ENCODE data around the gene MAPK6.
"Not testable (repeated sequence)": the region's sequence is repeated elsewhere in the genome, so short reads cannot be mapped to it uniquely, and the experiment has no call there.

The MAPK6 gene

DNA sequence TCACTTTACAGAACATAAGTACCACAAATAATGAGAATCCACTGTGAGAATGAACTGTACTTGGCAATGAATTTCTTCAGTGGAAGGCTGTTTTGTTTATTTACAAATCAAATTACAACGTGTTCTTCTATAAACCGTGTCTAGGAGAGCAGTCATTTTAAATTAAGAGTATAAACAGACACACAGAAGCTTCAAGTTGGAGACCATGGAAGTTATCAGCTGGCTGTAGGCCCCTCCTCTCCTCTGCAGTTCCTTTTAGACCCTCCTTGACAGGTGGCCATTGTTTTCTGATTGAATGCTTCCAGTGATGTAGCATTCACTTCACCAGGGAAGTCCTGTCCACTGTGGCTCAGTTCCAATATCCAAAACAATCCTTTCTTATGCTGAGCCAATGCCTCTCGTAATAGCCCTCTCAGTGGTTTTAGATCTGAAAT lies 7.3 kb upstream of the MAPK6 start:
- no peak for DNase-seq

DNA sequence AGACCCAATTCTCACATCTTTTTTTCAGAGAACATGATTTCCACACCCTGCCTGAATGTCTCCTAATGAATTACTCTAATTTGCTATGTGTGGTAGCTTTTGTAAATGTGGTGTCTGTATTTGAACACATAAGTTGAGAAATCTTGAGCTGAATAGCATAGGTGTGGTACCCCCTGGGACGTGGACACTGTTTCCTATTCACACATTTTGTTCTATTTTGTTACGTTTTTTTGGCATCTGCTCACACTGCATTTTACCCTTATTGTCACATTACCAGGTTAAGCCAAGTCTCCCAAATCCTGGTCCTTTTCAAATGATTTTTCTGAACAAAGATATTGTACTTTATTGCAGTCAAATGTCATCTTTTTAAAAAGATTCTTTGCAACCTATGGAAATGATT lies 6.8 kb upstream of the MAPK6 start:
- no peak for DNase-seq

DNA sequence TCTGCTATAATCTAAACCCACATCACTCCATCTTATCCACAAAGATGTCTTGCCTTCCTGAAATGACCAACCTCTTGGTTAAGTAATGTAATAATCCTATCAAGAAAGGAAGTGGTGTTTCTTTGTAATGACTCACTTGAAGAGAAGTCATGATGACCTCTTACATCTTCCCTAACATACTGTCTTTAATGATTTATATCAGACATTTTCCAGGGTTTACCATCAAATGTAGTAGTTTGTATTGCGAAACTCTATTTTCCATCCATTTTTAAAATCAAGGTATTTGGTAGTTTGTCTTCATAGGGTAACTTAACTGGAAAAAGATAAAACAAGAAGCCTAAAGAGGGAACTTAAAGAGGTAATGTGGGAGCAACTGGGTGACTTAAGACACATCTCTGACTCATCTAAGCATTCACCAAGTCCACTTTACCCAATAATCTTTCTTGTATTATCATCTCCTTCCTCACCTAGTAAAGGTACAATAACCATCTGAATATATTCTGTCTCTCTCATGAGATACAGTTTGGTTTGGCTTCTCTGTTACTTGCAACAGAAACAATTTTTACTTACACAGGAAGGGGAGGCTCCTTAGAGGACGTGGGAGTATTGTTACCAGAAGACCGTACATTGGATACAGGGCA lies 5.7 kb upstream of the MAPK6 start:
- DNase-seq, result no peak

DNA sequence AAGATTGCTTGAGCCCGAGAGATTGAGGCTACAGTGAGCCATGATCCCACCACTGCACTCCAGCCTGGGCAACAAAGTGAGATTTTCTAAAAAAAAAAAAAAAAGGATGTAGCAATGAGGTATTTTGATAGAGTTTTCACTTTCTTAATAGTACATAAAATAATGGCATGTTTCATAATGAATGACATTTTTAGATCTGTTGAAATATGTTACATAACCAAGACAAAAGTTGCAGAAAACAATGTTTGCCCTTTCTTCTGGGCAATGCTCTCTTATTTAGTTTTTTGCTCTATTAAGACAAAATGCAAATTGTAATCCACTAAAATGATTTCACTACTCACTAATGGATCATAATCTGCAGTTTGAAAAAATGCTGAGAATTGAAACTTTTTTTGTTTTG lies 4.4 kb upstream of the MAPK6 start:
- no peak for DNase-seq

DNA sequence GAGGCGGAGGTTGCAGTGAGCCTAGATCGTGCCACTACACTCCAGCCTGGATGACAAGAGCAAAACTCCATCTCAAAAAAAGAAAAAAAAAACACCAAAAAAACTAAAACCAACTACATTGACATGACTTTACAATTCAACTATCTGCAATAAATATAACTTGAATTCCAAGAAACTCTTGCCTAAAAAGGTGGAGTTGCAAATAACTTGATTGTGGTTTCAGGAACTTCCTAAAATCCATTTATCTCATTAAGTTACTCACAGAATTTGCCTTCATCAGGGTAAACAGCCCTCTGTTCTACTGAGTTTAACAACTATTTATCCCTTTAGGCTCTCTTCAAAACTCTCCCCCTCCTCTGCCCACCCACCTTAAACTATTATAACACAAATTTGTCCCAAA lies 2.7 kb upstream of the MAPK6 start:
- DNase-seq, result no peak

DNA sequence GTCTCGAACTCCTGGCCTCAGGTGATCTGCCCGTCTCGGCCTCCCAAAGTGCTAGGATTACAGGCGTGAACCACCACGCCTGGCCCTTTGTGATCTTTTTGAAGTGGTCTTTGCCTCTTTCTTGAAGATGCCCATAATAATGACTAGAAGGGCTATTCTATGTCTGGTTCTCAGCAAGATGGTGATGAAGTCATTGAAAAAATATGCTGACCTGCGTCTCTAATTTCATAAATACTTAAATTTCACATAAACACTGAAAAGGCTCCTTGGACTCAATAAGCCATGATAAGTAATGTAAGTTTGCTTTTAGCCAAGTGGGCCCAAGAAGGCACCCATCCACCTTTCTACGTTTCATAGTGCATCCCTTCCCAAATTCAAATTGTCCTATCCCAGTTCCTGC lies 775 bp upstream of the MAPK6 start:
- no peak for DNase-seq

DNA sequence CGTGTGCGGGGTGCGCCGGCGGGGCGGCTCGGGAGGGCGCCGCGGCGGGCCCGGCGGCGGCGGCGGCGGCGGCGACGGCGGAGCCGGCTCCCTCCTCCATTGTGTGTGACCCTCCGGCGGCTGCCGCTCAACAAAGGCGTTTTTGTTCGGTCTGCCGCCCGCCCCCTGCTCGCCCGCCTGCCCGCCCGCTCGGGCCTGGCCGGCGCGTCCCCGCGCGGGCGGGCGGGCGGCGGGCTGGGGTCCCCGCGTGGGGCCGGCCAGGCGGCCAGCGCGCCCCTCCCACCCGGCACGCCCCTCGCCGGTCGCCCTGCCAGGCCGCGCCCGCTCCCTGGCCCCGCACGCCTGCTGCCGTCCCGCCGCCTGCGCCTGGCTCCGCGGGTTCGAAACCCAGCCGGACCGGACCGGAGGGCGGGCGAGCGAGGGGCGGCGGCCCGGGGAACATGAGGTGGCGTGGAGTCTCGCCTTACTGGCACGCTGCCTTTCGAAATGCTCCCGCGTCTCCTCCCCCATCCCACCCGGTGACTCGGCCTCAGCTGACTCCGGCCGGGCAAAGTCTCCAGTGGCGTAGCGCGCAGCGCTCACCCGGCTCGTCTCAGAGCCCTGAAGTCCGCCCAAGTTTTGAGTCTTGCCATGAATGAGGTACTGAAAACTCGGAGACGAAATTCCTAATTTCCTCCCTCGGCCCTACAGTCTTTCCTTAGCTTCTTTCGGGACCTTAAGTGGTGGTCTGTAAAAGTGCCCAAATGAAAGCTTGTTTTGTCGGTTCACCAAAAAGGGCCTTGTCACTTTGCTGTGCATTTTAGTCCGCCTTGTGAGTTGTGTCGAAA lies 588 bp downstream of the MAPK6 start:
- peak; percentile 85 for DNase-seq

DNA sequence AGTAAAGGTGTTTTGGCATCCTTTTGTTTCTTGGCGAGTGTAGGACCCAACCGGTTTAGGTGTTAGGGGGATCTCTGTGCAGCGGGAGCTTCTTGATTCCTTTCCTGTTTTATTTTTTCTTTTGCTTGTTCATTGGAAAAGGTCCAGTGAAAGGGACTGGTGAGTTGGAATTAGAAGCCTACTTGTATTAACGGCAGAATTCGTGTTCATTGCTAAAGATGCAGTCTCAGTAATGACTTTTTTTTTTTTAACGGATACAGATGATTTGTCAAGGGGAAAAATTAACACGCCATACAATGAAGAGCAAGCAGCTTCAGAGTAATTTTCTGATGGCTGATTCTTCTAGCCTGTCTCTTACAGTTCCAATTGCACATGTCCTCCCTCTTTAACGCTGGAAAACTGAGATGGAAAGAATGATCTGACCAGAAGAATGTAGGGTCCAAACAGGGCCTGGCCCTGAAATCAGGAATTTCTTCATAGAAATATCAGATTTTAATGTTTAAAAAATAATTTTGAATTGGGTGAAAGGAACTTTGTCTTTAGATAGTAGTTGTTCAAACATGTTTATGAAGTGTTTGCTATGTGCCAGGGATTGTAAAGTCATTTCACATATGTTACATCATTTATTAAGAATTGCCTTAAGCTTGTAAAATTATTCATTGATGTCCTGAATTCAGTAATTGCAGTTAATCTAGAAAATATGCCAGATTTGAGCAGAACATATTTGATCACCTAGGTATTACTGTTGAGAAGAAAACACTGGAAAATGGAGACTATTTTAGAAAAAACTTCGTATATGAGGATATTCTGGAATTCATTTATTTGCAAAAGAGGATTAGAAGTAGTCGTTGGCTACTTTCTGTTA lies 1.4 kb downstream of the MAPK6 start:
- no peak for DNase-seq

DNA sequence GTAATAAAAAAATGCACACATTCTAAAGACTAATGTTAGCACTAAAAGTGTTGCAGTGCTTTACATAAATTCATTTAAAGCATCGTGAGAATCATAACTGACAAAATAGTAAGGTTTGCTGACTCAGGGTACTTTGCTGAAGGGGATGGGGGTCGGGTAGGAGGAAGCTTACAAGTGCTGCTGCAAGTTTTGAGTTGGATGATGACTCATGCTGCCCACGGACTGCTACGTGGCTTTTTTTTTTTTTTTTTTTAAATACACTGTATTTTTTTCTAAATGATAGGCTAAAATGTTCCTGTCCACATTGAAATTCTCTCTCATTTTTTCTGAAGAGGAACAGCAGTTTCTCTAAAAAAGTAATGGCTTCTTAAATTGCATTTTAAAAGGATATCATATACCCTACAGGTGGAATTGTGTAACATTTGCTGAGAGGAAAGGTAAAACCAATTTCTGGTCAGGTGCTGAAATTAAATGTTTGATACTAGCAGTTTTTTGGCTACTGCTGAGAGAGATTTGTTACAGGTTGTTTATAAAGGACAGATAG lies 2.2 kb downstream of the MAPK6 start:
- peak; percentile 65 for DNase-seq

DNA sequence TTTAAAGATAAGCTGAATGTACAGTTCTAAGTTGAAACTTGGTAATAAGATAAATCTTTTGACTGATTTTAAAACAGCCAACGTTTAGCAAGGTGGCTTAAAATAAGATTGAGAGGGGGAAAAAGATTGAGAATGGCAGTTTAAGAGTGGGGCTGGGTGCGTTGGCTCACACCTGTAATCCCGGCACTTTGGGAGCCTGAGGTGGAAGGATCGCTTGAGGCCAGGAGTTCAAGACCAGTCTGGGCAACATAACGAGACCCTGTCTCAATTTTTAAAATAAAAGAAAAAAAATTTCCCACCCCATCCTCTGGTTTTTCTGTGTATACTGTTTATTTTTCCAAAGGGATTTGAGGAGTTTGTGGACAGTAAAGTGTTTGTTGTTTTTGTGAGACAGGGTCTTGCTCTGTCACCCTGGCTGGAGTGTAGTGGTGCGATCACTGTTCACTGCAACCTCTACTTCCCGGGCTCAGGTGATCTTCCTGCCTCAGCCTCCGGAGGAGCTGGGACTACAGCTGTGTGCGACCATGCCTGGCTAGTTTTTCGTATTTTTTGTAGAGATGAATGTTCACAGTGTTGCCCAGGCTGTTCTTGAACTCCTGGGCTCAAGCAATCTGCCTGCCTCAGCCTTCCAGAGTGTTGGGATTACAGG lies 3.0 kb downstream of the MAPK6 start:
- no peak for DNase-seq

DNA sequence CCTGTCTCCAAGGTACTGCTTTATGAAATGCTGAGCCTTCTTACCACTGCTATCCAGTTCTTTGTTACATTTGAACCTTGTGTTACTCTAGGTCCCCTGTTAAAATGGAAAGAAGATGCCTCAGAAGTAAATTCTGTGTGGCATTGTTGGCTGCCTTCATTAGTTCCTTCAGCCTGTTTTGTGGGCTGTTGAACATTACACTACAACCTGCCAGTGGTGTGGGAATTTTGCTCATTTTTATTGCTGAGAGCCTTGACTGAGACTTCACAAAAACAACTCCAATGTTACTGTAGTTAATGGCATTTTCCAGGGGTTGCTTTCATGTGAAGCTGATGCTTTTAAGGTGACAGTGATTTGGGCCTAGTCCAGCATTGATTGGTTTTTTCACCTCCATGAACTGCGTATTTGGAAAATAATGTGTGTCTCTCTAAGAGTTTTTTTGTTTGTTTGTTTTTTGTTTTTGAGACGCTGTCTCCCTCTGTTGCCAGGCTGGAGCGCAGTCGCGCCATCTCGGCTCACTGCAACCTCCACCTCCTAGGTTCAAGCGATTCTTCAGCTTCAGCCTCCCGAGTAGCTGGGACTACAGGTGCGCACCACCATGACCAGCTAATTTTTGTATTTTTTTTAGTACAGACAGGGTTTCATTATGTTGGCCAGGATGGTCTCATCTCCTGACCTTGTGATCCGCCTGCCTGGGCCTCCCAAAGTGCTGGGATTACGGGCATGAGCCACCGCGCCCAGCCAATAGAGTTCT lies 4.3 kb downstream of the MAPK6 start:
- DNase-seq, result no peak

DNA sequence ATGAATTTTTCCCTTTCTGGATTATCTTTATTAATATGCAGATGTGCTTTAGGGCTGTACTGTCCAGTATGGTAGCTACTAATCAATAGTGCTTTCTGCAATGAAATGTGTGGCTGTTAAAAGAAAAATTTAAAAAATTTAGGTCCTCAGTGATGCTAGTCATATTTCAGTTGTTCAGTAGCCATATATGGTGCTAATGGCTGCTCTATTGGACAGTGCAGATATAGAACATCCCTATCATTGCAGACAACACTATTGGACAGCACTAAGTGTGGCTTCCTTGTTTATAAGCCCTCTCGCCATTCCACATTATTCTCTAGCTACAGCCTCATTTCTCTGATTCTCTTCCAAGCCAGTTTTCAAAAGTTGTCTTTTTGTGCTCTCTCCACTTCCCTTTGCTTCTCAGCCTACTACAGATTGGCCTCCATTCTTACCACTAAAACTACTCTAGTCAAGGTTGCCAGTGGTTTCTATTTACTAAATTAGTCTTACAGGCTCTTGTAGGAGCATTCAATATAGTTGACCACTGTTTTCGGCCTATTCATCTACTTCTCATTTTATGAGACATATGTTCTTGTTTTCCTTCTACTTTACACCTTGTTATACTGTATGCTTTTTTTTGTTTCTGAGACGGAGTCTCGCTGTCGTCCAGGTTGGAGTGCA lies 9.5 kb downstream of the MAPK6 start:
- no peak for DNase-seq

DNA sequence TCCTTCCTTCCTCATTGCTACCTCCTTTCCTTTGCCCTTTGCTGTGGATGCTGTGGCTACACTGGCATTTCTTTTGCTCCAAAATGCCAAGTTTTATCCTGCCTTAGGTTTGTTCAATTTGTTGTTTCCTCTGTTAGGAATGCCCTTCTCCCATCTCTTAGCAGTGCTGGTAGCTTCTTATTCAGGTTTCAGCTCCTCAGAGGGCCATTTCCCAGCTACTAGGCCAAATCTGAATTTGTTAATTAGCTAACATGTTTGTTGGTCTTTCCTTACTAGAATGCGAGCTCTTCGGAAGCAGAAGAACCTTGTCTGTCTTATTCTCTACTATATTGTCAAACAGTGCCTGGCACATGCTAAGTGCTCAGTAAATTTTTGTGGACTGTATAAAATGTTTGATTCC lies 11.0 kb downstream of the MAPK6 start:
- DNase-seq, result no peak

DNA sequence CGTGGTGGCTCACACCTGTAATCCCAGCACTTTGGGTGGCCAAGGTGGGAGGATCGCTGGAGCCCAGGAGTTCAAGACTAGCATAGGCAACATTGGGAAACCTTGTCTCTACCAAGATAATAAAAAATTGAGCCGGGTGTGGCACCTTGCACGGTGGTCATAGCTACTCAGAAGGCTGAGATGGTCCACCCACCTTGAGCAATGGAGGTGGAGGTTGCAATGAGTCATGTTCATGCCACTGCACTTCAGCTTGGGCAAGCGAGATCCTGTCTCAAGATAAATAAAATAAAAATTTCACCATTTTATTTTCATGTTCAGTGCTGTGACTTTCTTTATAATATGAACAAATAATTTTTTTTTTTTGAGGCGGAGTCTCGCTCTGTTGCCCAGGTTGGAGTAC lies 12.5 kb downstream of the MAPK6 start:
- no peak for DNase-seq

DNA sequence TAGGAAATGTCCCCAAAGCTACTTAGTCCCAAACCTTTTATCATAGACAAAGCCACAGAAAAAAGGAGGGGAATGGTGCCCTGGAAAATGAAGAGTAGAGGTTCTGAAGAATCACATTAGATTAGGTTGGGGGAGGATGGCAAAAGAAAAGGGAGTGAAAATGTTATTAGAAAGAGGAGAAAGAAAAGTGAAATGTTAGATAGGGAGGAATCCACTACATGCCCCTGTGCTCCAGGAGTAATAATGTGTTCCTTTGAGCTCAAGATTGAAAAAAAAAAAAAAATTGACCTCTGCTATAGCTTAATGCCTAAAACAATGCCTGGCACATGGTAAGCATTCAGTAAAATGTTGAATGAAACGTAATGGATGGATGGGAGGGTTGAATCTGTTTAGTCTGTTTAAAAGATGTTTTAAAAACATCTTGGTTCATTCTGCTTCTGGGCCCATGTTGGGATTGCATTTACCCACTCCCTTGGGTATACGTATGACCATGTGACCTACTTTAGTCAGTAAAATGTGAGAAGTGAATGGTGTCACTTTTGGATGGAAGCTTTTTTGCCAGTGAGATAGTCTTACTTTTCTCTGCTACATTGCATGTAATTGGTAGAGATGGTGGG lies 19.0 kb downstream of the MAPK6 start:
- no peak for DNase-seq

DNA sequence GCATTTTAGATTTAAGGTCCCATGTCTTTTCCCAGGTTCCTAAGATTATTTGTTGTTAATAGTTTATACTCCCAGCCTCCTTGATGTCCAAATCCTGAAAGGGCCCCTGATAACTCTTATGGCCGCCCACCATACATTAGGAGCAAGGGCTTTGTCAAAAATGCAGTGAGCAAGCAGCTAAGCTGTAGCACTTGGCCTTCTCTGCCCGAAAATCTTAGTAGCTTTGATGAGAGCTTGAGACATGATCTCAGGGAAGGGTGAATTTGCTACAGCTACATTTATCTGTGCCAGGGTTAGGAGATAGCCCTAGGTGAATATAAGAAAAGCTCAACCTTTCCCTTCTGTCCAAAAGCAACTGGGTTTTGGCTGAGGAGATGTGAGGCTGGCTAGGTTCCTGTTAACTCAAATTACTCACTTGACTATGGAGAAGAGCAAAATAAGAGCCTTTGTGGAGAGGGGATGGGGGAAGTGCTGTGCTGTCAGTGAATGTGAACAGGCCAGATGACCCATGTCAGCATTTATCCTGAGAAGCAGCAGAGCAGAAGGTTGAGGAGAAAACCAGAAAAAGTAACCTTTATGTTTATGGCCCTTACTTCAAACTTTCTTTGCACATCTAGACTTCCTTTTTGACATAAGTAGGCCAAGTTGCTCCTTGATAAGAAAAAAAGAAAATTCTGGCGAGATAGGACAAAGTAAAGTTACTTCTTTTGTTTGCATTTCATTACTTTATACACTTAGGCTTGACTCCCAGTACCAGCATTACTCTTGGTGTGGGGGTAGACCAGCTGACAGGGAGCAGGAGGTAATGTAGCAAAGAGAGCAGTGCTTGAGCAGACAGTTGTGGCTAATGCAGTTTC lies 21.1 kb downstream of the MAPK6 start:
- DNase-seq, result no peak

DNA sequence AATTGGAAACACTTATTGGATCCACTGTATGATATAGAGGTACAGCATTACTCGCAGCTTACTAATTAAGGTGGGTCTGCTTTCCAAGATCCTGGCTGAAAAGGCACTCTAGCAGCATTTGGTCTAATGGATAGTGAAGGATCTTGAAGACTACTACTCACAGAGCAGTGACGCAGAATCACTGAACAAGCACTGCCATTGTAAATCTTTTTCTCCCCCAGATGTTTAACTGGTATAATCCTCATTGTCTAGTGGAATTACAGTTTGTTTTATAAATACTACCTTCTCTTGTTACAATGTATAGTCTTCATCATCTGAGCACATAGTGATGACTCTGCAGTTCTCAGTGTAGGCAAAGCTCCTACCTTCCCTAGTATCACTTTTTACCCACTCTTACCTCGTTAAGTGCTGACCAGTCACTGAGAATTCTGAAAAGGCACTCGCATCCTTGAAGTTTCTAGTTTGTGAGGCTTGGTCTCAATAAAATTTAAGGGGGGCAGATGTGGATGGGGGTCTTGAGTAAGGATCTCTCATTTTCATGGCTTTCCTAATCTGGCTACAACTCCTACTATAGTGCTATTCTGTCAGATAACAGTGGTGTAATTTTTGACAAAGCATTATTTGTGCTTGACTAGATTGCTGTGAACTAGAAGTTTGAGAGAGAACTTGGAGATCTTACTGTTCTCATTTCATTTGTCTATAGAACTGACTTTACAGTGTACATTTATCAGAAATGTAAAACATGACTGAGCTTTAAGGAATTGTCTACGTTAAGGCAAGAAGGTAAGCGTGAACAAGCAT lies 23.2 kb downstream of the MAPK6 start:
- no peak for DNase-seq

DNA sequence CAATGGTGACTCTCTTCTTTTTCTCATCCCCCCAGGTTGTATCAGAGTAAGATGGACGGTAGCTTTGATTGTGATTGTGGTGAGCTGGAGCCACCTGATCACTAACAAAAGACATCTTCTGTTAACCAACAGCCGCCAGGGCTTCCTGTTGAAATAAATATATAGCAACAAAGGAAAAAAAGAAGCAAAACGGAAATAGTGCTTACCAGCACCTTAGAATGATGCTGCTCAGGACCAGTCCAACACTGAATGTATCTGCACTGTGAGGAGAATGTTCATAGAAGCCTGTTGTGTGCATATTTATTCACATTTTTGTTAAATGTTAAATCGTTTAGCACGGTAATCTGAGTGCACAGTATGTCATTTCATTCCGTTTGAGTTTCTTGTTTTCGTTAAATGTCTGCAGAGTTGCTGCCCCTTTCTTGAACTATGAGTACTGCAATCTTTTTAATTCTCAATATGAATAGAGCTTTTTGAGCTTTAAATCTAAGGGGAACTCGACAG lies 26.8 kb downstream of the MAPK6 start:
- DNase-seq, result not testable (repeated sequence)

DNA sequence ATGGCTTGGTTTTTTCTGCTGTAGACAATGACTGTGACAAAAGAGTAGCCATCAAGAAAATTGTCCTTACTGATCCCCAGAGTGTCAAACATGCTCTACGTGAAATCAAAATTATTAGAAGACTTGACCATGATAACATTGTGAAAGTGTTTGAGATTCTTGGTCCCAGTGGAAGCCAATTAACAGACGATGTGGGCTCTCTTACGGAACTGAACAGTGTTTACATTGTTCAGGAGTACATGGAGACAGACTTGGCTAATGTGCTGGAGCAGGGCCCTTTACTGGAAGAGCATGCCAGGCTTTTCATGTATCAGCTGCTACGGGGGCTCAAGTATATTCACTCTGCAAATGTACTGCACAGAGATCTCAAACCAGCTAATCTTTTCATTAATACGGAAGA lies 27.5 kb downstream of the MAPK6 start:
- DNase-seq, result not testable (repeated sequence)
